Keratinocyte (primary cell): Measurements from ENCODE around the gene SFRP5.

ENCODE experiments used
- EZH2 ChIP-seq: IDR thresholded peaks from one replicate; pipeline ENCODE4 v1.6.1; 2012; ENCODE audit warnings: inconsistent platforms, mild to moderate bottlenecking, low read length, moderate library complexity
- TF ChIP-seq, protein P1 (sequence below), 3 experiments: IDR thresholded peaks in 1 of 3; conservative IDR thresholded peaks in 1 of 3; optimal IDR thresholded peaks in 1 of 3; 2 replicates in 2 of 3; 3 replicates in 1 of 3; pipeline versions ENCODE3 to v1.5.1; 2011; ENCODE audit warnings: low read length in 3 of 3, mild to moderate bottlenecking in 3 of 3, moderate library complexity in 2 of 3, control low read depth in 1 of 3, inconsistent platforms in 1 of 3; ENCODE audit not compliant: insufficient read depth in 2 of 3; ENCODE audit errors: extremely low read depth in 1 of 3

DNA sequence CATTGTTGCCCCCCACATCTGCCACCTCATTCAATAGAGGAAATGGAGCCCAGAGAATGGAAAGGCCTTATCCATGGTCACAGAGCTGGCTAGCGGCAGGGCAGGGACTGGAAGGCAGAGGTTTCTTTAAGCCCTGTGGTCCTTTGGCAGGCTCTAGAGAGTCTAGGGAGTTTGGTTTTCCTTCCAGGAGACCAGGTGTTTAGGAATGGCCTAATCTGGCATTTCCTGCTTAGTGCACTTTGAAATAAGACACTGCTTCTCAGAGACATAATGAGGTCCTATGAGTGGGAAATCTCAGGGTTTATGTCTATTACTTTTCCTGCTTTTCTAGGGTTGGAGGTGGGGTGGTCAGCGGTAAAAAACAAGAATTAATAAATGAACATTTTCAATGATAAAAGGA lies 52.2 kb downstream of the SFRP5 start:
- TF ChIP-seq, protein P1, sequence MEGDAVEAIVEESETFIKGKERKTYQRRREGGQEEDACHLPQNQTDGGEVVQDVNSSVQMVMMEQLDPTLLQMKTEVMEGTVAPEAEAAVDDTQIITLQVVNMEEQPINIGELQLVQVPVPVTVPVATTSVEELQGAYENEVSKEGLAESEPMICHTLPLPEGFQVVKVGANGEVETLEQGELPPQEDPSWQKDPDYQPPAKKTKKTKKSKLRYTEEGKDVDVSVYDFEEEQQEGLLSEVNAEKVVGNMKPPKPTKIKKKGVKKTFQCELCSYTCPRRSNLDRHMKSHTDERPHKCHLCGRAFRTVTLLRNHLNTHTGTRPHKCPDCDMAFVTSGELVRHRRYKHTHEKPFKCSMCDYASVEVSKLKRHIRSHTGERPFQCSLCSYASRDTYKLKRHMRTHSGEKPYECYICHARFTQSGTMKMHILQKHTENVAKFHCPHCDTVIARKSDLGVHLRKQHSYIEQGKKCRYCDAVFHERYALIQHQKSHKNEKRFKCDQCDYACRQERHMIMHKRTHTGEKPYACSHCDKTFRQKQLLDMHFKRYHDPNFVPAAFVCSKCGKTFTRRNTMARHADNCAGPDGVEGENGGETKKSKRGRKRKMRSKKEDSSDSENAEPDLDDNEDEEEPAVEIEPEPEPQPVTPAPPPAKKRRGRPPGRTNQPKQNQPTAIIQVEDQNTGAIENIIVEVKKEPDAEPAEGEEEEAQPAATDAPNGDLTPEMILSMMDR (optimal IDR thresholded peaks at IDR 0.05 in 1 of 3, IDR thresholded peaks at IDR 0.05 in 1 of 3, conservative IDR thresholded peaks at IDR 0.05 in 1 of 3; ENCODE audit: extremely low read depth in 1 of 3, insufficient read depth in 2 of 3, low read length in 3 of 3): no peak
- TF ChIP-seq EZH2: no peak
